ENCODE measurements around the gene CHIT1.

Gene CHIT1

GRCh38 chr1:203166192-203166940 lies 63.1 kb downstream of the CHIT1 start:
- H4K91ac ChIP-seq (ENCODE audit: low read depth, low read length) = no peak overlapping the region
- peak in 1 of 2 donors; percentile 56 for DNase-seq
- no peak overlapping the region for H4K8ac ChIP-seq (ENCODE audit: low read depth, low read length)
- H3K23ac ChIP-seq (ENCODE audit: low read length) = no peak overlapping the region
- no peaks in the 10 kb centered on the region for H3K27me3 ChIP-seq (ENCODE audit: insufficient read depth, low read length)
- no peak overlapping the region for H3K4ac ChIP-seq (ENCODE audit: low read depth, low read length)
- H3K4me1 ChIP-seq (ENCODE audit: control insufficient read depth in 1 of 2, insufficient read depth in 2 of 2, low read length in 2 of 2) = no peaks in the 10 kb centered on the region
- no peak overlapping the region for H3K18ac ChIP-seq (ENCODE audit: low read length)
- no peak overlapping the region for H3K4me2 ChIP-seq (ENCODE audit: low read length)
- no peaks in the 10 kb centered on the region for H3K36me3 ChIP-seq (ENCODE audit: control insufficient read depth in 1 of 2, insufficient read depth in 2 of 2, low read length in 2 of 2)
- H2BK12ac ChIP-seq (ENCODE audit: low read length) = no peak overlapping the region
- H2BK120ac ChIP-seq (ENCODE audit: insufficient read depth, low read length, poor library complexity) = no peak overlapping the region
- H3K27ac ChIP-seq (ENCODE audit: low read depth, low read length) = no peak overlapping the region
- no peak overlapping the region for H3K14ac ChIP-seq (ENCODE audit: low read length)
- no peak overlapping the region for H3K4me3 ChIP-seq (ENCODE audit: low read depth, low read length)
- no CpG with 5 or more reads among the region's 14 CpGs for WGBS (ENCODE audit: extremely low coverage, insufficient coverage, insufficient read length)
- H2BK5ac ChIP-seq (ENCODE audit: low read depth, low read length, poor library complexity) = no peak overlapping the region
- H3K79me2 ChIP-seq (ENCODE audit: control insufficient read depth, insufficient read depth, low read length, poor library complexity) = no peaks in the 10 kb centered on the region
- no peak overlapping the region for H4K12ac ChIP-seq (ENCODE audit: low read depth, low read length)
- H2AK5ac ChIP-seq (ENCODE audit: low read length) = no peak overlapping the region
- H3K79me1 ChIP-seq (ENCODE audit: low read length) = no peaks in the 10 kb centered on the region
- no peak overlapping the region for H3K9ac ChIP-seq (ENCODE audit: low read length)
- peaks cover 2% of the 10 kb centered on the region for H3K9me3 ChIP-seq (ENCODE audit: insufficient read depth, low read depth, low read length)
- no peak overlapping the region for H2AFZ ChIP-seq (ENCODE audit: insufficient read depth, low read length, poor library complexity)
